Endothelial cell of umbilical vein (primary cell): Measurements from ENCODE around the gene PTGS2. TPM values are rescaled to one million over a fixed set of nuclear protein-coding genes. Genes with fewer than 3 reads are reported as not detected.

ENCODE experiments used
- BruUV-seq: library from RNA; stranded (reverse); fragments of 400-500 nt; replicated peaks from 2 replicates; lab custom pipeline; 2021; lab: Mats Ljungman, UMichigan
- CTCF ChIA-PET: fragments of 300-600, 350-600 bp; sonication (Branson Sonifier 250); formaldehyde crosslinking; loops from one replicate; lab custom pipeline; 2021; ENCODE audit warnings: antibody characterized with exemption, inconsistent platforms; lab: Charles Lee
- POLR2A ChIA-PET: fragments of 300-600, 350-600 bp; sonication (Branson Sonifier 250); formaldehyde crosslinking; loops from one replicate; lab custom pipeline; 2021; ENCODE audit warnings: antibody characterized with exemption, inconsistent platforms; lab: Charles Lee
- DNase-seq: peaks from one replicate; pipeline ENCODE4 v3.0.0-alpha.2; 2011; ENCODE audit warnings: low read depth, low spot score
- FAIRE-seq: peaks from 2 replicates; lab custom pipeline; 2011; peaks lifted over from hg19 to GRCh38; lab: Jason Lieb, UNC
- H2AFZ ChIP-seq: 2 replicates; pipeline ENCODE4 v1.6.0; 2012; ENCODE audit warnings: low read depth, low read length, control low read depth, inconsistent platforms
- H3K27ac ChIP-seq: 2 replicates; pipeline ENCODE4 v1.5.1; 2011; ENCODE audit warnings: low read depth, mild to moderate bottlenecking, control low read depth, low read length, moderate library complexity; ENCODE audit not compliant: insufficient read depth
- H3K27me3 ChIP-seq, 2 experiments: 2 replicates each; pipeline versions ENCODE4 v1.6.0 to v1.6.1; 2011; ENCODE audit warnings: low read length in 2 of 2, mixed read lengths in 1 of 2; ENCODE audit not compliant: control insufficient read depth in 2 of 2, insufficient read depth in 2 of 2
- H3K36me3 ChIP-seq, 2 experiments: 2 replicates in 1 of 2; 3 replicates in 1 of 2; pipeline ENCODE4 v1.5.1; 2011; ENCODE audit warnings: low read length in 2 of 2, mild to moderate bottlenecking in 1 of 2, moderate library complexity in 1 of 2; ENCODE audit not compliant: control insufficient read depth in 2 of 2, insufficient read depth in 2 of 2; ENCODE audit errors: extremely low read depth in 1 of 2
- H3K4me1 ChIP-seq: 3 replicates; pipeline ENCODE4 v1.5.1; 2011; ENCODE audit warnings: mild to moderate bottlenecking, low read length; ENCODE audit not compliant: control insufficient read depth, insufficient read depth; ENCODE audit errors: extremely low read depth
- H3K4me2 ChIP-seq: 2 replicates; pipeline ENCODE4 v1.6.1; 2011; ENCODE audit warnings: low read length, control low read depth, mixed read lengths; ENCODE audit not compliant: insufficient read depth
- H3K4me3 ChIP-seq, 3 experiments: fragments of 200-600 bp in 1 of 3; sonication (generic), shearing (Covaris generic) in 1 of 3; replicated peaks in 1 of 3; 2 replicates each; pipeline ENCODE4 v1.5.1; 2011 to 2016; ENCODE audit warnings: control low read depth in 3 of 3, low read length in 3 of 3, mild to moderate bottlenecking in 2 of 3, inconsistent platforms in 1 of 3, low read depth in 1 of 3, moderate library complexity in 1 of 3; ENCODE audit not compliant: insufficient read depth in 1 of 3
- H3K79me2 ChIP-seq: 2 replicates; pipeline ENCODE4 v1.6.0; 2012; ENCODE audit warnings: low read length, inconsistent platforms; ENCODE audit not compliant: control insufficient read depth, insufficient read depth
- H3K9ac ChIP-seq: replicated peaks from 2 replicates; pipeline ENCODE3; 2011; ENCODE audit warnings: low read length, control low read depth; ENCODE audit not compliant: insufficient read depth; ENCODE audit errors: extremely low read depth
- H3K9me1 ChIP-seq: replicated peaks from 3 replicates; pipeline ENCODE4 v1.6.0; 2011; ENCODE audit warnings: mild to moderate bottlenecking, low read length; ENCODE audit not compliant: control insufficient read depth, insufficient read depth; ENCODE audit errors: extremely low read depth
- H3K9me3 ChIP-seq: replicated peaks from 2 replicates; pipeline ENCODE4 v1.5.1; 2012; ENCODE audit warnings: low read length, inconsistent platforms; ENCODE audit not compliant: control insufficient read depth, insufficient read depth
- H4K20me1 ChIP-seq: replicated peaks from 2 replicates; pipeline ENCODE3; 2011; ENCODE audit warnings: mild to moderate bottlenecking, low read length; ENCODE audit not compliant: control insufficient read depth, insufficient read depth; ENCODE audit errors: extremely low read depth
- CTCF ChIP-seq, 2 donors: IDR thresholded peaks; 1 replicate in 1 of 2; 2 replicates in 1 of 2; pipeline ENCODE4 v1.5.1; 2011; ENCODE audit warnings: low read length in 2 of 2, mild to moderate bottlenecking in 2 of 2, moderate library complexity in 2 of 2, control low read depth in 1 of 2, inconsistent platforms in 1 of 2, low read depth in 1 of 2; ENCODE audit not compliant: insufficient read depth in 1 of 2; ENCODE audit errors: extremely low read depth in 1 of 2
- EZH2 ChIP-seq: IDR thresholded peaks from 2 replicates; pipeline ENCODE4 v1.6.1; 2012; ENCODE audit warnings: borderline replicate concordance, low read depth, mild to moderate bottlenecking, moderate library complexity, low read length, inconsistent platforms; ENCODE audit not compliant: severe bottlenecking
- FOS ChIP-seq: IDR thresholded peaks from 2 replicates; pipeline ENCODE4 v1.6.1; 2011; ENCODE audit warnings: mild to moderate bottlenecking, low read length, moderate library complexity, borderline replicate concordance; ENCODE audit not compliant: insufficient read depth
- GATA2 ChIP-seq: IDR thresholded peaks from 2 replicates; pipeline ENCODE4 v1.7.0; 2011; ENCODE audit warnings: low read depth, mild to moderate bottlenecking, moderate library complexity, mixed read lengths, low read length; ENCODE audit not compliant: insufficient read length, insufficient read depth
- JUN ChIP-seq: IDR thresholded peaks from 2 replicates; pipeline ENCODE4 v1.6.1; 2011; ENCODE audit warnings: borderline replicate concordance, low read depth; ENCODE audit not compliant: insufficient read length, insufficient read depth
- MAX ChIP-seq: IDR thresholded peaks from 2 replicates; pipeline ENCODE4 v1.6.1; 2011; ENCODE audit not compliant: insufficient read depth, insufficient read length
- MYC ChIP-seq: IDR thresholded peaks from one replicate; pipeline ENCODE4 v1.6.1; 2011; ENCODE audit warnings: mild to moderate bottlenecking, low read depth, low read length
- POLR2A ChIP-seq: IDR thresholded peaks from 2 replicates; pipeline ENCODE4 v1.6.1; 2012; ENCODE audit warnings: low read depth, mild to moderate bottlenecking, control low read depth, low read length
- POLR2AphosphoS5 ChIP-seq: IDR thresholded peaks from 2 replicates; pipeline ENCODE4 v1.6.1; 2012; ENCODE audit warnings: low read depth, mild to moderate bottlenecking, control low read depth, low read length, moderate library complexity; ENCODE audit not compliant: insufficient read depth
- dilution Hi-C: fragments of 300-500 bp; cut with MboI; formaldehyde crosslinking; loops from one replicate; pipeline ENCODE4 v1.15.0; 2019; ENCODE audit warnings: low sequenced_read_pairs; ENCODE audit not compliant: extremely low pct_ligation_motif_present
- intact Hi-C: fragments of 100-400 bp; cut with micrococcal nuclease; formaldehyde crosslinking; loops from one replicate; pipeline ENCODE4 v1.10.0; 2022
- polyA plus RNA-seq, 4 experiments: library from polyadenylated mRNA; depleted of rRNA in 3 of 4; stranded (reverse) in 3 of 4; unstranded in 1 of 4; fragments of >200 nt; gene quantifications; 2 replicates each; pipeline versions ENCODE4 v1.2.1 to v1.2.3, GENCODE V29; 2011 to 2012; ENCODE audit warnings: missing spikeins in 1 of 4
- total RNA-seq: library from RNA; stranded (reverse); gene quantifications from 2 replicates; pipeline ENCODE4 v1.2.3, GENCODE V29; 2021

PTGS2 gene
- total and polyA plus RNA-seq, 2 donors (not counting 3 experiments of a cell fraction or from before 2014, with no cell fraction given): 21.6 to 84.6 TPM

- Histone ChIP-seq H3K4me2 (peak overlapping the region; percentile 94), H3K4me3 (no peak overlapping the region), H3K4me1 (peaks cover 18% of the 10 kb centered on the region), H2AFZ (peak overlapping the region; percentile 65), H4K20me1 (no peaks in the 10 kb centered on the region), H3K36me3 (no peaks in the 10 kb centered on the region), H3K27ac (peak overlapping the region; percentile 66), H3K9me3 (no peaks in the 10 kb centered on the region), H3K79me2 (no peaks in the 10 kb centered on the region), H3K27me3 (no peaks in the 10 kb centered on the region), H3K9ac (peak overlapping the region; percentile 69), H3K9me1 (no peaks in the 10 kb centered on the region)
- peak; percentile 85 for DNase-seq
- dilution Hi-C loops: no loop called here
- peak; percentile 38 for FAIRE-seq
- intact Hi-C loops: no loop called here
- BruUV-seq: no TSS peak
- TF ChIP-seq FOS: no peak
- no peak for TF ChIP-seq CTCF (IDR thresholded peaks at IDR 0.05; ENCODE audit: extremely low read depth in 1 of 2, insufficient read depth in 1 of 2, low read depth in 1 of 2, low read length in 2 of 2)
- TF ChIP-seq EZH2: no peak
- TF ChIP-seq MYC: no peak
- TF ChIP-seq JUN: no peak
- no peak for TF ChIP-seq POLR2AphosphoS5
- TF ChIP-seq GATA2: no peak
- no peak for TF ChIP-seq POLR2A
- no peak for TF ChIP-seq MAX
- ChIA-PET CTCF (interaction anchor here (1.0 to 2.3 kb wide), 8 partner anchors 16 to 96 kb away, joined by 3 to 11 read pairs (median 5); partner anchors contain the start of gene PTGS2), POLR2A (no interaction called here)
These were observed 53.8 kb downstream of the PTGS2 start for GRCh38 chr1:186626356-186626932.
